ENCODE results near the gene KCNN4. TPM values are rescaled to one million over a fixed set of nuclear protein-coding genes. Genes with fewer than 3 reads are reported as not detected.
"Not testable (repeated sequence)": the region's sequence is repeated elsewhere in the genome, so short reads cannot be mapped to it uniquely, and the experiment has no call there.

KCNN4 gene
- total RNA-seq, 4 donors from 2014 or later, result 0.77 to 9.2 (median 5.6) TPM

DNA sequence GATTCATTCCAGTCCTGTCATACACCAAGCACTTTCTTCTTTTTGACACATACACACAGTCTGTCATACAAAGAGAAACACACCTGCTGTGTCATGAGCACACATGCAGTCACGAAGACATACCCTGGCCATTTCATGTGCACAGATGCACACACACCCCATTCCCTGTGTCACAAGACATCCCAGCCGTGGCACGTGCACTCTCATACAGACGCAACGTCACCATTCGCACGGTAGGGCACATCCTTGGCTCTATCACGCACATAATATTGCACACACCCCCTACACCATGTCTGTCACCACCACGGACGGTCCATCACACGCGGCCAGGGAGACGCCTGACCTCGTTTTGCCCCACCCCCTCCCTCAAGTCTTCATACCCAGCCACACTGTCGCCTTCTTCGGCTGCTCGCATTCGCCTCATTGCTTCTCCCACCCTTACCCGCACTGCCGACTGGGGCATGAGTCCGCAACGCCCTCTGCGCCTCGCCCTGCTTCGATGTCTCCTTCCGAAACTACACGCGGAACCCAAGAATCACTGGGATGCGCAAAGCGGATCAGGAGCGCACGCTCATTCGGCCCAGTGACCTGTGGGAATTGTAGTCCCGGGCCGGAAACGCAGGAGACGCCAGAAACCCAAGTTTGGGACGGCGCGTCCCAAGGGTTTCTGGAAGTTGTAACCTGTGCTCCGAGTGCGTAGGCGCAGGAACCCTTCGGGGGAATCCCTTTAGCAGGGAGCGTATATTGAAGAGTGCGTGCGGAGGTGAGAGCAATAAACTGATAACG lies 39.5 kb upstream of the KCNN4 start:
- no peaks in the 10 kb centered on the region for H3K36me3 ChIP-seq
- H3K4me3 ChIP-seq, result peak overlapping the region; percentile 11 to 28
- H3K9me3 ChIP-seq, result no peaks in the 10 kb centered on the region
- TF ChIP-seq, protein P1, sequence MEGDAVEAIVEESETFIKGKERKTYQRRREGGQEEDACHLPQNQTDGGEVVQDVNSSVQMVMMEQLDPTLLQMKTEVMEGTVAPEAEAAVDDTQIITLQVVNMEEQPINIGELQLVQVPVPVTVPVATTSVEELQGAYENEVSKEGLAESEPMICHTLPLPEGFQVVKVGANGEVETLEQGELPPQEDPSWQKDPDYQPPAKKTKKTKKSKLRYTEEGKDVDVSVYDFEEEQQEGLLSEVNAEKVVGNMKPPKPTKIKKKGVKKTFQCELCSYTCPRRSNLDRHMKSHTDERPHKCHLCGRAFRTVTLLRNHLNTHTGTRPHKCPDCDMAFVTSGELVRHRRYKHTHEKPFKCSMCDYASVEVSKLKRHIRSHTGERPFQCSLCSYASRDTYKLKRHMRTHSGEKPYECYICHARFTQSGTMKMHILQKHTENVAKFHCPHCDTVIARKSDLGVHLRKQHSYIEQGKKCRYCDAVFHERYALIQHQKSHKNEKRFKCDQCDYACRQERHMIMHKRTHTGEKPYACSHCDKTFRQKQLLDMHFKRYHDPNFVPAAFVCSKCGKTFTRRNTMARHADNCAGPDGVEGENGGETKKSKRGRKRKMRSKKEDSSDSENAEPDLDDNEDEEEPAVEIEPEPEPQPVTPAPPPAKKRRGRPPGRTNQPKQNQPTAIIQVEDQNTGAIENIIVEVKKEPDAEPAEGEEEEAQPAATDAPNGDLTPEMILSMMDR (IDR thresholded peaks at IDR 0.05), result no peak
- TF ChIP-seq POLR2A (IDR thresholded peaks at IDR 0.05), result no peak
- no peaks in the 10 kb centered on the region for H3K27me3 ChIP-seq
- intact Hi-C loops (cut with DNase I; ENCODE audit: low total_unique reads), result no loop called here
- peak; percentile 20 to 25 for DNase-seq
- no peak overlapping the region for H3K27ac ChIP-seq
- H3K4me1 ChIP-seq, result peaks cover 0 to 5% of the 10 kb centered on the region in 2 donors

DNA sequence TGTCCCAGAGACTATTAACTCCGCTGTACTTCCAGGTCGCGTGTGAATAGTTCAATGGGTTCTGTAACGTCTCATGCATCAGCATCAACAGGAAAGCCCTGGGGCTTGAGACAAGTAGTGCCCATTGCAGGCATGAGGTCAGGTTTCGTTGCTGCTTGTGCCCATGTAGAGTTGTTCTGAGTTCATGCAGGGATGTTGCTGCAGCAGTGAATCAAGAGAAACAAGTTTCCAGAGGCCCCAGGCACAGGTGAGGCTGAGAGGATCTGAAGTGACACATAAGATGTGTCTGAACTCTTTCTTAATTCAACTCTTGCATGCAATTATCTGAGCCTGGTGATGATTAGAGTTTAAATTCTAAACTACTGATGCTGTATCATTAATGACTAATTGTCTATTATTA lies 37.7 kb upstream of the KCNN4 start:
- DNase-seq, result no peak
- Histone ChIP-seq H3K4me3 (no peak overlapping the region), H3K36me3 (no peaks in the 10 kb centered on the region), H3K27me3 (no peaks in the 10 kb centered on the region), H3K4me1 (peaks cover 0 to 5% of the 10 kb centered on the region in 2 donors), H3K27ac (no peak overlapping the region), H3K9me3 (no peaks in the 10 kb centered on the region)
- TF ChIP-seq, protein P1 (IDR thresholded peaks at IDR 0.05), result no peak
- TF ChIP-seq POLR2A (IDR thresholded peaks at IDR 0.05), result no peak
- intact Hi-C loops (cut with DNase I; ENCODE audit: low total_unique reads), result no loop called here

DNA sequence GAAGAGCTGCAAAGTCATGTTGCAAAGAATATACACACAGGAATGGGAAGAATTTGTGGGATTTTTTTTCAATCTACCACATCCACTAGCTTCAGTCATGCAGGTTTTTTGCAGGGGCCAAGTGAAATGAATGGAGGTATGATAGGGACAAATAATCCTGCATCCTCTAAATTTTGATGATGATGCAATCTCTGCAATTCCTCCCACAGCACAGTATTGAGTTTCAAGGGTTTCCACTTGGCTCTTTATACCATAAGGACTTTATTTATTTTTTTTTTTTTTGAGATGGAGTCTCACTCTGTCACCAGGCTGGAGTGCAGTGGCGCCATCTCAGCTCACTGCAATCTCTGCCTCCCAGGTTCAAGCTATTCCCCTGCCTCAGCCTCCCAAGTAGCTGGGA lies 36.7 kb upstream of the KCNN4 start:
- H3K4me3 ChIP-seq; H3K36me3 ChIP-seq; H3K4me1 ChIP-seq; intact Hi-C loops (cut with DNase I; ENCODE audit: low total_unique reads); H3K9me3 ChIP-seq; DNase-seq; H3K27me3 ChIP-seq; H3K27ac ChIP-seq: not testable (repeated sequence)

DNA sequence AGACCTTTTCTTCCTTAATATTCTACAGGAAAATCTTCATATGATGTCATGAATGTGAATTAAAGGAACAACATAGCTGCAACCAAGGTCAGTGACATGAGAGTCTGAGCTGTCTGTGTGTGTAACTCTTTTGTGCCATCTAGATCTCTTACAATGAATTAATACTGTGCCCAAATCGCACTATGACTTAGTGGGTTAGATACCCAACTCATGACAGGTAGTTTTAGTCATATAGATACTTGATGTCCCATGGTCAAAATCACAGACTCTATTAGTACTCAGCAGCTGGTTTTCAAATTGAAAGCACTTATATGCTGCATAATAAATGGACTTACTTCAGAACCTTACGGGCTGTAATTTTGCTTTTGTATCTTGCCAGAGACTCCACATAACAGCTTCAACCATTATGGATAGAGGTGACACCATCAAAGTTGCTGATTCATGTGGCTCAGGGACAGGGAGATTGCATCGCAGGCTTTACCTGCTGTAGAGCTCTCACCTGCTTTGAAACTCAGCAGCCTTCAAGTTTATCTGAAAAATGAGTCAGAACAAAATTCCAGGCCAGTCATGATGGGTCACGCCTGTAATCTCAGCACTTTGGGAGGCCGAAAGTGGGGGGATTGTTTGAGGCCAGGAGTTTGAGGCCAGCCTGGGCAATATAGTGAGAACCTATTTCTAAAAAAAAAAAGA lies 34.0 kb upstream of the KCNN4 start:
- Histone ChIP-seq H3K4me3 (no peak overlapping the region), H3K27me3 (no peaks in the 10 kb centered on the region), H3K27ac (no peak overlapping the region), H3K36me3 (no peaks in the 10 kb centered on the region), H3K9me3 (no peaks in the 10 kb centered on the region), H3K4me1 (no peaks in the 10 kb centered on the region)
- no peak for DNase-seq
- TF ChIP-seq, protein P1 (IDR thresholded peaks at IDR 0.05), result no peak
- no peak for TF ChIP-seq POLR2A (IDR thresholded peaks at IDR 0.05)
- intact Hi-C loops (cut with DNase I; ENCODE audit: low total_unique reads), result no loop called here

DNA sequence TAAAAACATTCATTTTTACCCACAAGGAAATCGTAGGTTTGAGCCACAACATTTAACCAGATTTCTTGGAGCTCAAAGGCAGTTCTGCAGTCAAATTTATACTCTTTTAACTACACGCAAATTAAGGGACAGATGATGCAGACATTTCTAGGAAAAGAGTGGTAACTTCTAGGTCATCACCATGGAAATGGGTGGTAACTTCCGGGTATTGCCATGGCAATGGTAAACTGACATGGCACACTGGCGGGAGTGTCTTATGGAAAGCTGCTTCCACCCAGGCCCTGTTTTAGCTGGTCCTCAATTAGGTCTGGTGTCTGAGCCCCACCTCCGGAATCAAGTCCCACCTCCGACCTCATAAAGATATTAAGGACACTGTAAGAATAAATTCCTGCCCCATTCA lies 31.9 kb upstream of the KCNN4 start:
- TF ChIP-seq, protein P1 (IDR thresholded peaks at IDR 0.05), result no peak
- no peak for TF ChIP-seq POLR2A (IDR thresholded peaks at IDR 0.05)

More for the DNA sequence above, 31.9 kb upstream of the KCNN4 start:
- Histone ChIP-seq H3K4me3 (no peak overlapping the region), H3K27ac (no peak overlapping the region), H3K27me3 (no peaks in the 10 kb centered on the region), H3K4me1 (no peaks in the 10 kb centered on the region), H3K9me3 (no peaks in the 10 kb centered on the region), H3K36me3 (no peaks in the 10 kb centered on the region)
- intact Hi-C loops (cut with DNase I; ENCODE audit: low total_unique reads), result no loop called here
- no peak for DNase-seq
